OCI-LY3 (cell line): ENCODE results near the gene CFAP410.

ENCODE experiments used
- H2AFZ ChIP-seq: fragments of 200-600, 300-600 bp; shearing (Covaris generic); 2 replicates; pipeline ENCODE4 v1.6.0; 2014; ENCODE audit warnings: antibody characterized with exemption, low read depth, low read length
- H3K27ac ChIP-seq: fragments of 200-600, 300-600 bp; sonication (generic); 2 replicates; pipeline ENCODE4 v1.5.1; 2014; ENCODE audit warnings: mild to moderate bottlenecking, low read length, moderate library complexity, mixed read lengths
- H3K27me3 ChIP-seq: fragments of 200-600, 300-600 bp; sonication (generic); 2 replicates; pipeline ENCODE4 v1.6.1; 2014; ENCODE audit warnings: low read depth, low read length, mixed read lengths
- H3K36me3 ChIP-seq: fragments of 200-600, 300-600 bp; sonication (generic); replicated peaks from 2 replicates; pipeline ENCODE3; 2014; ENCODE audit warnings: low read depth, low read length, mixed read lengths
- H3K4me1 ChIP-seq: fragments of 300-600, 200-600 bp; sonication (generic); 2 replicates; pipeline ENCODE4 v1.6.1; 2014; ENCODE audit warnings: low read length, mixed read lengths
- H3K4me2 ChIP-seq: fragments of 200-600, 300-600 bp; sonication (generic); 2 replicates; pipeline ENCODE4 v1.6.1; 2014; ENCODE audit warnings: low read length, mixed read lengths
- H3K4me3 ChIP-seq: fragments of 300-600, 200-600 bp; sonication (generic); 2 replicates; pipeline ENCODE4 v1.5.1; 2014; ENCODE audit warnings: antibody characterized with exemption, mild to moderate bottlenecking, low read length, moderate library complexity
- H3K79me2 ChIP-seq: fragments of 300-600, 200-600 bp; shearing (Covaris generic); 2 replicates; pipeline ENCODE4 v1.6.1; 2014; ENCODE audit warnings: mild to moderate bottlenecking, low read length, mixed read lengths
- H3K9ac ChIP-seq: fragments of 300-600, 200-600 bp; shearing (Covaris generic); 2 replicates; pipeline ENCODE4 v1.6.0; 2014; ENCODE audit warnings: mild to moderate bottlenecking, low read length, moderate library complexity
- H3K9me3 ChIP-seq: fragments of 200-600, 300-600 bp; shearing (Covaris generic); 2 replicates; pipeline ENCODE4 v1.6.1; 2014; ENCODE audit warnings: low read length, mixed read lengths; ENCODE audit not compliant: insufficient read depth
- H4K20me1 ChIP-seq: fragments of 200-600, 300-600 bp; sonication (generic); 2 replicates; pipeline ENCODE4 v1.6.1; 2016; ENCODE audit warnings: low read length, mixed read lengths; ENCODE audit not compliant: insufficient read depth
- EZH2phosphoT487 ChIP-seq: fragments of 200-600 bp; shearing (Covaris generic); IDR thresholded peaks from 2 replicates; pipeline ENCODE4 v1.6.1; 2018; ENCODE audit warnings: antibody characterized with exemption, mixed run types, low read depth
- TF ChIP-seq, protein P1 (sequence below): fragments of 200-600, 300-600 bp; sonication (generic); IDR thresholded peaks from 2 replicates; pipeline ENCODE4 v1.5.1; 2014; ENCODE audit warnings: antibody characterized with exemption, low read length, low read depth

The CFAP410 gene

DNA sequence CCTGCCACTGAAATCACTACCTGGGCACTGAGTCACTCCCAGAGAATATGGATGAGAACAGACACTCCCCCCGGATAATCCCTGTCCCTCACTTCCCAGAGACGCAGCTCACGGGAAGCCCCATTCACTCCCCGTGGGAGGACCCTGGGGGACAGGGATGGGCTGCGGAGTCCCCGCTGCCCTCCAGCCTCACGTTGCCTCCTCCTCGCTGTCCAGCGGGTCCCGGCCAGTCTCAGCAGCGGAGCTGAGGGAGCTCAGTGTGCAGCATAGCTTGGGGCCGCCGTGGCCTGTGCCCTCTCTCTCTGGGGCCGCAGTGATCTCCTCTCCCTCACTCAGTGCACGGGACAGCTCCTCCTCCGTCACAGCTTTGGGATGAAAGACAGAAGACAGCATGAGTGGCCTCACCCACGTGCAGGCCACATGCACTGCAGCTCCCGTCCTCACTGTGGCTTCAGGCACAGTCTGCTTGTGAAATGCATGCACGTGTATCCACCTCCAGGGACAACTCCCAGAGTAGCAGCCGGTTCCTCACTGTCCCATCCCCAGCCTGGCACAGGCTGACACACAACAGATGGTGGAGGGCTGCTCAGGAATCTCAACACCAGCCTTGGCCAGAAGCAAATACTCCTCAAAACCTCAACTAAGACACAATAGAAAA lies 7.4 kb downstream of the CFAP410 start:
- H4K20me1 ChIP-seq, result no peaks in the 10 kb centered on the region
- no peaks in the 10 kb centered on the region for H3K27me3 ChIP-seq
- TF ChIP-seq EZH2phosphoT487, result no peak
- TF ChIP-seq, protein P1, sequence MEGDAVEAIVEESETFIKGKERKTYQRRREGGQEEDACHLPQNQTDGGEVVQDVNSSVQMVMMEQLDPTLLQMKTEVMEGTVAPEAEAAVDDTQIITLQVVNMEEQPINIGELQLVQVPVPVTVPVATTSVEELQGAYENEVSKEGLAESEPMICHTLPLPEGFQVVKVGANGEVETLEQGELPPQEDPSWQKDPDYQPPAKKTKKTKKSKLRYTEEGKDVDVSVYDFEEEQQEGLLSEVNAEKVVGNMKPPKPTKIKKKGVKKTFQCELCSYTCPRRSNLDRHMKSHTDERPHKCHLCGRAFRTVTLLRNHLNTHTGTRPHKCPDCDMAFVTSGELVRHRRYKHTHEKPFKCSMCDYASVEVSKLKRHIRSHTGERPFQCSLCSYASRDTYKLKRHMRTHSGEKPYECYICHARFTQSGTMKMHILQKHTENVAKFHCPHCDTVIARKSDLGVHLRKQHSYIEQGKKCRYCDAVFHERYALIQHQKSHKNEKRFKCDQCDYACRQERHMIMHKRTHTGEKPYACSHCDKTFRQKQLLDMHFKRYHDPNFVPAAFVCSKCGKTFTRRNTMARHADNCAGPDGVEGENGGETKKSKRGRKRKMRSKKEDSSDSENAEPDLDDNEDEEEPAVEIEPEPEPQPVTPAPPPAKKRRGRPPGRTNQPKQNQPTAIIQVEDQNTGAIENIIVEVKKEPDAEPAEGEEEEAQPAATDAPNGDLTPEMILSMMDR, result no peak
- H3K79me2 ChIP-seq, result no peaks in the 10 kb centered on the region
- H3K36me3 ChIP-seq, result no peaks in the 10 kb centered on the region
- H3K4me3 ChIP-seq, result no peak overlapping the region
- no peaks in the 10 kb centered on the region for H3K4me1 ChIP-seq
- no peak overlapping the region for H3K4me2 ChIP-seq
- H3K27ac ChIP-seq, result no peak overlapping the region
- no peak overlapping the region for H3K9ac ChIP-seq
- H2AFZ ChIP-seq, result no peak overlapping the region
- H3K9me3 ChIP-seq, result no peaks in the 10 kb centered on the region

DNA sequence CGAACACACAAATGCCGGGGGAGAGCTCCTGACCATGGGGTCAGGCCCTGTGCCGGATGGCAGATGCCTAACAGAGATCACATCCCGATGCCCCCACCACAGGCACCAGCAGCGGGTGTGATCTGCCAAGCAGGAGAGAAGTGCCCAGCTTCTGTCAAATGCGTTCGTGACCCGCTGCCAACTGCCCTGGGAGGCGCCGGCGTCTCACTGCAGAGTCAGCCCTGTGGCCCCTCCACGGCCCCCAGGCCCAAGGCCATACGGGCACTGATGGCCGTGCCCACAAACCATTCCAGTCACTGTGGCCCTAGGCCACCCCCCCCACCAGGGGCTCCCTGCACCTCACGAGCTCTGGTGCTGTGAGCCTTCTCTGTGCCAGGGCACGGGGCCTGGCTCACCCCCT lies 8.0 kb downstream of the CFAP410 start:
- H3K27ac ChIP-seq, result no peak overlapping the region
- no peaks in the 10 kb centered on the region for H3K79me2 ChIP-seq
- H4K20me1 ChIP-seq, result no peaks in the 10 kb centered on the region

DNA sequence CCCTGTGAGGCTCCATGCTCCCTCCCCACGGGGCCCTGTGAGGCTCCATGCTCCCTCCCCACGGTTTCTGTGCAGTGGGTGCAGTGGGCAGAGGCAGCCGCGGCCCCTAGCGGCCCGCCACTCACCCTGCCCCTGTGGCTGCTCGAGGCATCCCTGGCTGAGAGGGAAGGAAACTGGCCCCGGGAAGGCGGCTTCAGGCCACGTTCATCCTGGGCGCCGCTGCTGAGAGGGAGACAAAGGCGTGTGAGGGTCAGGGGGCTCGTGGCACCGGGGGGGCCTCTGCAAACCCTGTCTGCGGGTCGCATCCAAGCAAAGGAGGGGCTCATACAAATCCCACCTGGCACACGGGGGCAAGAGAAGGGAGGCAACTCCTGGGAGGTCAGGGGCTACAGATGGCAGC lies 8.5 kb downstream of the CFAP410 start:
- Histone ChIP-seq H3K27ac (no peak overlapping the region), H3K36me3 (no peaks in the 10 kb centered on the region), H3K27me3 (no peaks in the 10 kb centered on the region), H3K4me3 (no peak overlapping the region), H3K79me2 (no peaks in the 10 kb centered on the region), H3K9ac (no peak overlapping the region), H3K4me1 (no peaks in the 10 kb centered on the region), H3K9me3 (no peaks in the 10 kb centered on the region), H3K4me2 (no peak overlapping the region), H4K20me1 (no peaks in the 10 kb centered on the region), H2AFZ (no peak overlapping the region)
- TF ChIP-seq, protein P1, result no peak
- TF ChIP-seq EZH2phosphoT487, result no peak

More for the DNA sequence above, 8.0 kb downstream of the CFAP410 start:
- Histone ChIP-seq H2AFZ (no peak overlapping the region), H3K9me3 (no peaks in the 10 kb centered on the region), H3K4me2 (no peak overlapping the region), H3K36me3 (no peaks in the 10 kb centered on the region), H3K27me3 (no peaks in the 10 kb centered on the region), H3K9ac (no peak overlapping the region), H3K4me3 (no peak overlapping the region), H3K4me1 (no peaks in the 10 kb centered on the region)
- TF ChIP-seq, protein P1, result no peak
- TF ChIP-seq EZH2phosphoT487, result no peak

DNA sequence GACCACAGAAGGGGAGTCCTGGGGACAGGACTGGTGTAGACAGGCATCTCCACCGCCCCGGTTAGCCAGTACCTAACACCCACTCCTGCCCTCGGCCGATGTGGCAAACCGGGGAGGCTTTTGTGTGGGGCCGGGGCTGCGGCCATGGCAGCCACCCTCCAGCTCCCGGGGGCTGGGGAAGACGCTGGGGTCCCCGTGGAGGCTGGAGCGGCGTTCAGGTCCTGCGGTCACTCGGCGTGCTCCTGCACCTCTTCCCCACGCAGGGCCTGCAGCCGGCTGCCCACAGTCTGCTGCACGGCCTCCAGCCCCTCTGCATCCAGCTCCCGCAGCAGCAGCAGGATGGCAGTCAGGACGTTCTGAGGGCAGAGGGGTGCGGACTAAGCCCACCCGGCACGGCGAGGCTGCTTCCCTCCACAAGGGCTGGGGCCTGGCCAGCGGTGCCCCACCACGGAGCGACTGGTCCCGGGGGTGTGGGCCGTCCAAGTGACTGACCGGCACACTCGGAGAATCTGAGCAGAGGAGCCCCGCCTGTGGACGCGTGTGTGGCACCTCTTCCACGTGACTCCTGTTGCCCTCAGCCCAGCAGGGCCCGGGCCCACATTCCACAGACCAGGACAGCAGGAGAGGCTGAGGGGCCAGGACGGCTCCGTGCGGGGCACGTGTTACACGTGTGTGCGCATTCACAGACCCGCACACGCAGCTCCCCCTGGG lies 9.1 kb downstream of the CFAP410 start:
- no peaks in the 10 kb centered on the region for H3K9me3 ChIP-seq
- H3K27me3 ChIP-seq, result no peaks in the 10 kb centered on the region
- no peak overlapping the region for H3K4me2 ChIP-seq
- no peaks in the 10 kb centered on the region for H3K79me2 ChIP-seq
- no peaks in the 10 kb centered on the region for H4K20me1 ChIP-seq
- H3K4me1 ChIP-seq, result no peaks in the 10 kb centered on the region
- no peak overlapping the region for H2AFZ ChIP-seq
- no peak overlapping the region for H3K9ac ChIP-seq
- H3K36me3 ChIP-seq, result no peaks in the 10 kb centered on the region
- H3K4me3 ChIP-seq, result no peak overlapping the region
- no peak overlapping the region for H3K27ac ChIP-seq
- TF ChIP-seq, protein P1, result no peak
- TF ChIP-seq EZH2phosphoT487, result no peak
